Measurements from ENCODE around the gene PSMD4. TPM values are rescaled to one million over a fixed set of nuclear protein-coding genes. Genes with fewer than 3 reads are reported as not detected.
"Not testable (repeated sequence)": the region's sequence is repeated elsewhere in the genome, so short reads cannot be mapped to it uniquely, and the experiment has no call there.

PSMD4 gene
- total RNA-seq, 4 donors from 2014 or later, result 77.1 to 110 (median 96.5) TPM

DNA sequence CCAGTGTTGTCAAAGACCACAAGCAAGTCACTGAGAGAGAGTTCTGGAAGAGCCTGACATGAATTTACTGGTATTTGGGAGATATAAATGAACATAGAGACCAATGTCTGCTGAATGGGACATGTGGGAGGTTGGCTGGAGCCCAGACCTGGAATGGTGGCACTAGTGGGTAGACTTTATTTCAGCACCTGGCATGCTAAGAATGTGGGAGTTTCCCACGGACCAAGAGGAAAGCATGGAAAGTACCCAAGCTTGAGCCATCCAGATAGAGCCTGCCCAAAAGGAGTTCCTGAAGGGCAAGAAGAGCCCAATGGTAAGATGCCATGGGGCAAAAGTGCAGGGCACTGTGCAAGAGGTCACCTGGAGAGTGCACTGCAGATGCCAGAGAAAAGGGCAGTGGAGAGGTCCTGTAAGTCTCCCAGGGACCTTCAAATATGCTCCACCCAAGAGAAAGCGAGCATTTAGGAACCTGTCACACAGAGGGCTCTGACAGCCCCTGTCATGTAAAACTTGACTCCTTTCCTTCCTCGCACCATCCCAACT is 19.5 kb downstream of the PSMD4 start:
- H3K4me1 ChIP-seq, result no peaks in the 10 kb centered on the region
- no peaks in the 10 kb centered on the region for H3K36me3 ChIP-seq
- no peaks in the 10 kb centered on the region for H3K27me3 ChIP-seq
- TF ChIP-seq, protein P1, sequence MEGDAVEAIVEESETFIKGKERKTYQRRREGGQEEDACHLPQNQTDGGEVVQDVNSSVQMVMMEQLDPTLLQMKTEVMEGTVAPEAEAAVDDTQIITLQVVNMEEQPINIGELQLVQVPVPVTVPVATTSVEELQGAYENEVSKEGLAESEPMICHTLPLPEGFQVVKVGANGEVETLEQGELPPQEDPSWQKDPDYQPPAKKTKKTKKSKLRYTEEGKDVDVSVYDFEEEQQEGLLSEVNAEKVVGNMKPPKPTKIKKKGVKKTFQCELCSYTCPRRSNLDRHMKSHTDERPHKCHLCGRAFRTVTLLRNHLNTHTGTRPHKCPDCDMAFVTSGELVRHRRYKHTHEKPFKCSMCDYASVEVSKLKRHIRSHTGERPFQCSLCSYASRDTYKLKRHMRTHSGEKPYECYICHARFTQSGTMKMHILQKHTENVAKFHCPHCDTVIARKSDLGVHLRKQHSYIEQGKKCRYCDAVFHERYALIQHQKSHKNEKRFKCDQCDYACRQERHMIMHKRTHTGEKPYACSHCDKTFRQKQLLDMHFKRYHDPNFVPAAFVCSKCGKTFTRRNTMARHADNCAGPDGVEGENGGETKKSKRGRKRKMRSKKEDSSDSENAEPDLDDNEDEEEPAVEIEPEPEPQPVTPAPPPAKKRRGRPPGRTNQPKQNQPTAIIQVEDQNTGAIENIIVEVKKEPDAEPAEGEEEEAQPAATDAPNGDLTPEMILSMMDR (IDR thresholded peaks at IDR 0.05), result no peak
- TF ChIP-seq POLR2A (IDR thresholded peaks at IDR 0.05), result no peak
- no peak overlapping the region for H3K27ac ChIP-seq
- no peak for DNase-seq
- intact Hi-C loops (cut with DNase I), result no loop called here
- no peak overlapping the region for H3K4me3 ChIP-seq (replicated peaks in 1 of 3)
- 75 to 81% methylated on average over 3 of the region's 3 CpGs for WGBS, 2 donors
- H3K9me3 ChIP-seq, result no peaks in the 10 kb centered on the region

DNA sequence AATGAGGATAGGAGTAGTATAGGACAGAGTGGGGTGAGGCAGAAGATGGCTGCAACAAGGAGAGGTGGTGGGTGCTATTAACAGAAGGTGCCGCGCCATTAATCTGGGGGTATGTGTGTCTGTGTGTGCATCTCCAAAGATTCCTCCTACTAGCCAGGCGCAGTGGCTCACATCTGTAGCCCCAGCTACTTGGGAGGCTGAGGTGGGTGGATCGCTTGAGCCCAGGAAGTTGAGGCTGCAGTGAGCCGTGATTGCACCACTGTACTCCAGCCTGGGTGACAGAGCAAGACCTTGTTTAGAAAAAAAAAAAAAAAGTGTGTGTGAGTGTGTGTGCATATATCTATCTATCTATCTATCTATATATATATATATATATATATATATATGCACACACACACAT is 20.8 kb downstream of the PSMD4 start:
- H3K27me3 ChIP-seq; H3K27ac ChIP-seq; H3K9me3 ChIP-seq; H3K4me1 ChIP-seq; DNase-seq; intact Hi-C loops (cut with DNase I); H3K4me3 ChIP-seq (replicated peaks in 1 of 3); H3K36me3 ChIP-seq: not testable (repeated sequence)
- 87 to 90% methylated on average over 5 of the region's 5 CpGs for WGBS, 2 donors

DNA sequence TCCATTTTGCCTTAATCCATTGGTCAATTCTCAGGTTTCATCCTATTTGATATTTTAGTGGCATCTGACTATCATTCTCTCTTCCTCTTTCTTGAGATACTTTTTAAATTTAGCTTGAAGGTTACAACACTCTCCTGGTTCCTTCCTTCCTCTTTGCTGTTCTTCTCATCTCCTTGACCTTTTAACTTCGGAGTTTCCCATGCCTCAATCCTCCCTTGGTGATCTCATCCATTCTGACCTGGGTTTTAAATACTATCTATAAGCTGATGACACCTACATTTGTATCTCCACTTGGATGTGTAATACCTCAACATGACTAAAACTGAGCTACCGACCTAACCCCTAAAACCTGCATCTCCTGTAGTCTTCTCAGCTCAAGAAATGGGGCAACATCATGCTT is 22.7 kb downstream of the PSMD4 start:
- TF ChIP-seq, protein P1 (IDR thresholded peaks at IDR 0.05), result no peak
- no peak for TF ChIP-seq POLR2A (IDR thresholded peaks at IDR 0.05)
- no peaks in the 10 kb centered on the region for H3K27me3 ChIP-seq
- DNase-seq, result no peak
- peaks cover 3 to 4% of the 10 kb centered on the region in 2 donors for H3K4me1 ChIP-seq
- intact Hi-C loops (cut with DNase I), result no loop called here
- WGBS, 2 donors, result 73 to 75% methylated on average over 2 of the region's 2 CpGs
- no peak overlapping the region for H3K4me3 ChIP-seq (replicated peaks in 1 of 3)
- no peaks in the 10 kb centered on the region for H3K36me3 ChIP-seq
- H3K9me3 ChIP-seq, result no peaks in the 10 kb centered on the region
- H3K27ac ChIP-seq, result no peak overlapping the region

DNA sequence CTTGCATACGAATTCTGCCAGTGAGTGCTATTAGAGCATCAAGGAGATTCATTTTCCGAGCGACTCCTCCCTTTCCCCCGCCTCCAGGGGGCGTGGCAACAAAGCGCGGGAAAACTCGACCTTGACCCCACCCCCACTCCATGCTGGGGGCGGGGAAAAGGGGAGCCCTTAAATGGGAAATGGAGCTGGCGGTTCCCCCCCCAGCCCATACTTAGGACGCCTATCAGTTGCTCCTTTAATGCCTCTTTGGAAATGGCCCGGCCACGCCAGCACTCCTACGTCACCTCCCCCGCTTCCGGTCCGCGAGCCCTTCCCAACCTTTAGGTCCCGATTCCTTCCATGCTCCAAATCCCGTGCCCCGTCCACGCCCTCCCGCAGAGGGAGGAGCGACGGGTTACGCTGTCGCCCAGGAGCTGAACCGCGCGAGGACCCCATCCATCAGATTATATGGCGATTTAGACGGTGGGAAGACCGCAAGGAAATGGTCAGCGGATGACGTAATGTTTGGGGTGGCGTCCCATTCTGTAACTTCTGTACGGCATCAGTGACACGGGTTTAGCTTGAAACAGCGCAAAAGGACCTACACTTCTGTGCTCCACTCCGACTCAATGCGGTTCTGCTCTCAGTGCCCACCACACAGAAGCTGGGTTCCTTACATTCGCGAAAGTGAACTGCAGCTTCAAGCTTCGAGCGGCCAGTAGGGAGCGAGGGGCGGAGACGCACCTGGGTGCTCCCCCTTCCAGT is 26.9 kb downstream of the PSMD4 start:
- H3K9me3 ChIP-seq, result no peaks in the 10 kb centered on the region
- H3K27me3 ChIP-seq, result no peaks in the 10 kb centered on the region
- peaks cover 3 to 17% of the 10 kb centered on the region in 2 donors for H3K4me1 ChIP-seq
- peak overlapping the region; percentile 93 to 99 (median 99) for H3K27ac ChIP-seq
- peak; percentile 96 to 97 for DNase-seq
- peak overlapping the region; percentile 30 to 95 (median 70) for H3K4me3 ChIP-seq (replicated peaks in 1 of 3)
- peaks cover 3 to 5% of the 10 kb centered on the region in 2 donors for H3K36me3 ChIP-seq
- intact Hi-C loops (cut with DNase I), result no loop called here
- WGBS, 2 donors, result 0% methylated on average over 36 to 42 of the region's 48 CpGs
- peak; percentile 50 to 64 for TF ChIP-seq POLR2A (IDR thresholded peaks at IDR 0.05)
- TF ChIP-seq, protein P1 (IDR thresholded peaks at IDR 0.05), result peak in 3 of 6 experiments; percentile 11 to 31 (median 14)

DNA sequence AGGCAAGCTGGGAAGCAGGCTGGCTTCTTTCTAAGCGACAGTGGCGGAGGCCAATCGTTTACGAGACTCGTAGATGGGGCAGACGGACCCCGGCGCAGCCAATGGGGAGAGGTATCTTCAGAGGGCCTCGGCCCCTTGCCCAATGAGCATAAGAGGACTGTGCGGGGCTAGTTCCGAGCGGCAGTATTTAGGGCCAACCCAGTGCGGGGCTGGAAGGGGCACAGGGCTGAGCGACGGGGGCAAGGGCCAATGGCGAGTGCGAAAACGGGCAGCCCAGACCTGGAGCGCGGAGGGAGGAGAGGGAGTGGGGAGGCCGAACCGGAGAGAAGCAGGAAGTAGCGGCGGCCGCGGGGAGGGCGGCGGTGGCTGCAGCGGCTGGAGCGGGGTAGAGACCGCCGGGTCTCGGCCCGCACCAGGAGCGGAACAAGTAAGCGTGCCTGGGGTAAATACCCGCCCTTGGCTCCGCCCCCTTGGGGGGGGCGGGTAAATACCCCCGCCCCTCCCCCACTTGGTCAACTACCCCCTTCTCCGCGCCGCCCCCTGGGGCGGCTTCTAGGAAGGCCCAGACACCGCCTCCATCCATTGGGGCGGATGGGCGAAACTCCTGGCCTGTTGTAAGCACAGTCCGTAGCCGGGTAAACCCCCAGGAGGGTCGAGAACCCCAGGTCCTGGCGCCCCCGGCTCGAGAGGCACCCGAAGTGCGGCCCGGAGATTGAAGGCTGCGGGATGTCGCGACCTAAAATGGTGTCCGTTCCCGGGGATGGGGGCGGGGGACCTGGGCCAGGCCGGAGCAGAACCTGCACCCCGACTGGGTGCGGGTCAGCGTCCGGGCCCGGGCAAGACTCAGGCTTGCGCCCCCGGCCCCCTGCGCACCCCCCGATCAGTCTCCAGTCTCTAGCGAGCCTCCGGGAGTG is 27.7 kb downstream of the PSMD4 start, which contains the start of gene ZNF687:
Gene ZNF687 (plus strand): TSS at position 331 of the 914 bp plus-strand sequence. CDS start 3,993 bp downstream, outside the sequence.
- H3K4me3 ChIP-seq (replicated peaks in 1 of 3), result peak within 1 kb of the TSS; percentile 36 to 95 (median 70)
- no peaks in the 10 kb centered on the region for H3K27me3 ChIP-seq
- H3K4me1 ChIP-seq, result peaks cover 3 to 17% of the 10 kb centered on the region in 2 donors
- intact Hi-C loops (cut with DNase I), result no loop called here
- TF ChIP-seq, protein P1 (IDR thresholded peaks at IDR 0.05), result no peak
- peak in 1 of 2 donors; percentile 72 for TF ChIP-seq POLR2A (IDR thresholded peaks at IDR 0.05)
- no peaks in the 10 kb centered on the region for H3K9me3 ChIP-seq
- peak; percentile 100 for DNase-seq
- peaks cover 12 to 13% of the 10 kb centered on the region in 2 donors for H3K36me3 ChIP-seq
- H3K27ac ChIP-seq, result peak within 1 kb of the TSS; percentile 93 to 99 (median 99)
- WGBS, 2 donors, result 1% methylated on average over 18 to 44 of the region's 74 CpGs

Data from thyroid gland (tissue), 4 donors.